Mesenchymal stem cell (in vitro differentiated cells and primary cell): Measurements from ENCODE around the gene ZNF605.
"Not testable (repeated sequence)": the region's sequence is repeated elsewhere in the genome, so short reads cannot be mapped to it uniquely, and the experiment has no call there.

Source experiments
- DNase-seq: peaks from one replicate; pipeline ENCODE4 v3.0.0-alpha.2; 2013
- H2AFZ ChIP-seq: one replicate; pipeline ENCODE4 v1.6.1; 2013; ENCODE audit warnings: low read depth, mild to moderate bottlenecking, control low read depth, inconsistent platforms, low read length, moderate library complexity
- H2AK5ac ChIP-seq: 2 replicates; pipeline ENCODE4 v1.6.1; 2013; ENCODE audit warnings: low read length, moderate library complexity, mild to moderate bottlenecking, inconsistent platforms; ENCODE audit not compliant: severe bottlenecking
- H2BK120ac ChIP-seq: one replicate; pipeline ENCODE4 v1.6.1; 2013; ENCODE audit warnings: low read depth, mild to moderate bottlenecking, inconsistent platforms, low read length, moderate library complexity
- H2BK12ac ChIP-seq, 2 experiments: one replicate each; pipeline ENCODE4 v1.6.1; 2013; ENCODE audit warnings: inconsistent platforms in 2 of 2, low read length in 2 of 2, mild to moderate bottlenecking in 2 of 2, moderate library complexity in 2 of 2, control low read depth in 1 of 2
- H2BK15ac ChIP-seq: one replicate; pipeline ENCODE4 v1.6.1; 2013; ENCODE audit warnings: mild to moderate bottlenecking, low read depth, inconsistent platforms; ENCODE audit not compliant: poor library complexity, severe bottlenecking
- H2BK5ac ChIP-seq: 2 replicates; pipeline ENCODE4 v1.6.1; 2013; ENCODE audit warnings: low read depth, mild to moderate bottlenecking, low read length, control low read depth, inconsistent platforms; ENCODE audit not compliant: poor library complexity, severe bottlenecking
- H3K14ac ChIP-seq, 2 experiments: one replicate each; pipeline ENCODE4 v1.6.1; 2013; ENCODE audit warnings: inconsistent platforms in 2 of 2, low read length in 2 of 2, control low read depth in 1 of 2, mild to moderate bottlenecking in 1 of 2, moderate library complexity in 1 of 2
- H3K18ac ChIP-seq, 2 experiments: one replicate each; pipeline ENCODE4 v1.6.1; 2013; ENCODE audit warnings: inconsistent platforms in 2 of 2, low read length in 2 of 2, control low read depth in 1 of 2, low read depth in 1 of 2, mild to moderate bottlenecking in 1 of 2
- H3K23ac ChIP-seq, 2 experiments: one replicate each; pipeline ENCODE4 v1.6.1; 2013; ENCODE audit warnings: inconsistent platforms in 2 of 2, low read length in 2 of 2, mild to moderate bottlenecking in 2 of 2, moderate library complexity in 2 of 2, control low read depth in 1 of 2
- H3K27ac ChIP-seq: 2 replicates; pipeline ENCODE4 v1.5.1; 2013; ENCODE audit warnings: mild to moderate bottlenecking, moderate library complexity, low read length, control low read depth, inconsistent platforms; ENCODE audit not compliant: poor library complexity, severe bottlenecking
- H3K27me3 ChIP-seq, 2 experiments: 2 replicates each; pipeline versions ENCODE4 v1.6.1 to v1.7.0; 2013; ENCODE audit warnings: low read length in 2 of 2, mild to moderate bottlenecking in 2 of 2, moderate library complexity in 2 of 2, control low read depth in 1 of 2, inconsistent platforms in 1 of 2; ENCODE audit not compliant: control insufficient read depth in 1 of 2, insufficient read depth in 1 of 2
- H3K36me3 ChIP-seq, 2 experiments: 2 replicates each; pipeline versions ENCODE4 v1.6.1 to v1.7.0; 2013; ENCODE audit warnings: low read length in 2 of 2, control low read depth in 1 of 2, inconsistent platforms in 1 of 2, low read depth in 1 of 2, mild to moderate bottlenecking in 1 of 2; ENCODE audit not compliant: insufficient read depth in 2 of 2, control insufficient read depth in 1 of 2
- H3K4ac ChIP-seq, 2 experiments: one replicate each; pipeline ENCODE4 v1.6.1; 2013; ENCODE audit warnings: inconsistent platforms in 2 of 2, low read length in 2 of 2, mild to moderate bottlenecking in 2 of 2, moderate library complexity in 2 of 2, control low read depth in 1 of 2, low read depth in 1 of 2
- H3K4me1 ChIP-seq: 2 replicates; pipeline ENCODE4 v1.6.1; 2013; ENCODE audit warnings: low read depth, low read length, control low read depth; ENCODE audit not compliant: control insufficient read depth, insufficient read depth
- H3K4me2 ChIP-seq: 2 replicates; pipeline ENCODE4 v1.6.1; 2013; ENCODE audit warnings: low read length, mild to moderate bottlenecking, inconsistent platforms; ENCODE audit not compliant: poor library complexity, severe bottlenecking
- H3K4me3 ChIP-seq, 2 experiments: 2 replicates each; pipeline versions ENCODE4 v1.5.1 to v1.7.0; 2013; ENCODE audit warnings: low read length in 2 of 2, mild to moderate bottlenecking in 2 of 2, control low read depth in 1 of 2, low read depth in 1 of 2; ENCODE audit not compliant: insufficient read depth in 1 of 2
- H3K79me1 ChIP-seq: replicated peaks from 2 replicates; pipeline ENCODE4 v1.6.1; 2013; ENCODE audit warnings: mild to moderate bottlenecking, control low read depth, low read length, inconsistent platforms; ENCODE audit not compliant: poor library complexity, severe bottlenecking
- H3K9ac ChIP-seq: 2 replicates; pipeline ENCODE4 v1.7.0; 2013; ENCODE audit warnings: mild to moderate bottlenecking, low read length, moderate library complexity
- H3K9me3 ChIP-seq: 2 replicates; pipeline ENCODE4 v1.7.0; 2013; ENCODE audit warnings: mild to moderate bottlenecking, low read length; ENCODE audit not compliant: control insufficient read depth
- H4K8ac ChIP-seq: one replicate; pipeline ENCODE4 v1.6.1; 2013; ENCODE audit warnings: inconsistent platforms, mild to moderate bottlenecking, low read length, moderate library complexity
- H4K91ac ChIP-seq: one replicate; pipeline ENCODE4 v1.6.1; 2013; ENCODE audit warnings: mild to moderate bottlenecking, low read length, inconsistent platforms
- WGBS: methylation state at CpG from one replicate; pipeline ENCODE4 v1.1.7; 2013; ENCODE audit warnings: mixed read lengths; 5-methylcytosine and 5-hydroxymethylcytosine counted together

ZNF605 gene

GRCh38 chr12:132938807-132939206, 17.3 kb downstream of the ZNF605 start:
- H2AFZ ChIP-seq, H3K27ac ChIP-seq, H4K91ac ChIP-seq, H3K9ac ChIP-seq, H2BK12ac ChIP-seq, H3K4me1 ChIP-seq, H4K8ac ChIP-seq, H3K4me2 ChIP-seq, DNase-seq, H3K4me3 ChIP-seq, H3K14ac ChIP-seq, H3K79me1 ChIP-seq, H3K27me3 ChIP-seq, H3K23ac ChIP-seq, H2BK120ac ChIP-seq, H3K4ac ChIP-seq, H2BK5ac ChIP-seq, H3K18ac ChIP-seq, H2BK15ac ChIP-seq, H2AK5ac ChIP-seq: not testable (repeated sequence)
- Histone ChIP-seq H3K9me3 (peaks cover 78% of the 10 kb centered on the region), H3K36me3 (peaks cover 43 to 59% of the 10 kb centered on the region in 2 experiments)
- WGBS: 100% methylated on average over 13 of the region's 25 CpGs

DNA sequence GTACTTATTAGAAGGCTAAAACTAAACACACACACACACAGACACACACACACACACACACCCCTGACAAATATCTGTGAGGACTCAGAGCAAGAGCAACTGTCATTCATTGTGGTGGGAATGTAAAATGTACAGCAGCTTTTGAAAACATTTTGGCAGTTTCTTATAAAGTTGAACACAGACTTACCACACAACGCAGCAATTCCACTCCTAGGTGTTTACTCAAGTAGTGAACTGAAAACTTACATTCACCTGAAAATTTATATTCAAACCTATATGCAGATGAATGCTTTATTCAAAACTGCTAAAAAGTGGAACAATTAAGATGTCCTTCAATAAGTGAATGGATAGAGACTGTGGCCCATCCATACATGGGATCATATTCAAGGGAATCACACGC, 18.6 kb downstream of the ZNF605 start:
- no peak overlapping the region for H3K14ac ChIP-seq
- H2BK12ac ChIP-seq: no peak overlapping the region
- H3K4me1 ChIP-seq: no peaks in the 10 kb centered on the region
- no peak for DNase-seq
- H3K23ac ChIP-seq: no peak overlapping the region
- H3K27me3 ChIP-seq: no peaks in the 10 kb centered on the region
- no peak overlapping the region for H3K18ac ChIP-seq
- H2BK5ac ChIP-seq: no peak overlapping the region
- peak overlapping the region in 1 of 2 experiments; percentile 40 for H3K4me3 ChIP-seq
- no peak overlapping the region for H2AK5ac ChIP-seq
- WGBS: 100% methylated on average over 1 of the region's 2 CpGs
- peaks cover 78% of the 10 kb centered on the region for H3K9me3 ChIP-seq
- no peak overlapping the region for H3K4me2 ChIP-seq
- H3K79me1 ChIP-seq: no peaks in the 10 kb centered on the region
- H3K9ac ChIP-seq: no peak overlapping the region
- no peak overlapping the region for H3K27ac ChIP-seq
- H2AFZ ChIP-seq: no peak overlapping the region
- H4K91ac ChIP-seq: no peak overlapping the region
- H2BK120ac ChIP-seq: no peak overlapping the region
- no peak overlapping the region for H3K4ac ChIP-seq
- H2BK15ac ChIP-seq: no peak overlapping the region
- H3K36me3 ChIP-seq: peaks cover 33 to 59% of the 10 kb centered on the region in 2 experiments
- H4K8ac ChIP-seq: no peak overlapping the region

DNA sequence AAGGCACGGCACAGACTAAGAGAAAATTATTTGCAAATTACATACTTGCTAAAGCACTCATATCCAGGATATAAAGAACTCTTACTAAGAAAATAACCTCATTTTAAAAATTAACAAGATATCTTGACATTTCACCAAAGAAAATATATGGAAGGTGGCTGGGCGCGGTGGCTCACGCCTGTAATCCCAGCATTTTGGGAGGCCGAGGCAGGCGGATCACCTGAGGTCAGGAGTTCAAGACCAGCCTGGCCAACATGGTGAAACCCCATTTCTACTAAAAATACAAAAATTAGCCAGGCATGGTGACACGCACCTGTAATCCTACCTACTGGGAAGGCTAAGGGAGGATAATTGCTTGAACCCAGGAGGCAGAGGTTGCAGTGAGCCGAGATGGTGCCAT, 19.2 kb downstream of the ZNF605 start:
- H3K18ac ChIP-seq, H2AFZ ChIP-seq, H2BK120ac ChIP-seq, H4K8ac ChIP-seq, H4K91ac ChIP-seq, H3K4me2 ChIP-seq, H2BK5ac ChIP-seq, H3K9ac ChIP-seq, H2BK15ac ChIP-seq, H3K4ac ChIP-seq, H3K23ac ChIP-seq, H3K14ac ChIP-seq, H3K79me1 ChIP-seq, DNase-seq, H2BK12ac ChIP-seq, H2AK5ac ChIP-seq, H3K4me1 ChIP-seq, H3K27me3 ChIP-seq, H3K27ac ChIP-seq: not testable (repeated sequence)
- Histone ChIP-seq H3K36me3 (peaks cover 30 to 59% of the 10 kb centered on the region in 2 experiments), H3K4me3 (peak overlapping the region in 1 of 2 experiments; percentile 35), H3K9me3 (peaks cover 78% of the 10 kb centered on the region)
- 100% methylated on average over 4 of the region's 8 CpGs for WGBS

- no peak overlapping the region for H4K8ac ChIP-seq
- H3K4me1 ChIP-seq: no peaks in the 10 kb centered on the region
- H3K79me1 ChIP-seq: no peaks in the 10 kb centered on the region
- no peak overlapping the region for H2AK5ac ChIP-seq
- no peak overlapping the region for H2BK5ac ChIP-seq
- no peak overlapping the region for H3K4me2 ChIP-seq
- H3K9ac ChIP-seq: no peak overlapping the region
- H3K27me3 ChIP-seq: no peaks in the 10 kb centered on the region
- H2AFZ ChIP-seq: no peak overlapping the region
- H2BK120ac ChIP-seq: no peak overlapping the region
- no peak overlapping the region for H4K91ac ChIP-seq
- H3K4ac ChIP-seq: no peak overlapping the region
- no peak overlapping the region for H3K14ac ChIP-seq
- WGBS: no CpG with 5 or more reads among the region's 2 CpGs
- no peak overlapping the region for H3K23ac ChIP-seq
- no peak overlapping the region for H2BK15ac ChIP-seq
- DNase-seq: no peak
- H3K4me3 ChIP-seq: peak overlapping the region in 1 of 2 experiments; percentile 35
- H3K27ac ChIP-seq: no peak overlapping the region
- peaks cover 78% of the 10 kb centered on the region for H3K9me3 ChIP-seq
- peaks cover 26 to 59% of the 10 kb centered on the region in 2 experiments for H3K36me3 ChIP-seq
- H3K18ac ChIP-seq: no peak overlapping the region
- H2BK12ac ChIP-seq: no peak overlapping the region
Observed at GRCh38 chr12:132936163-132936562, 19.9 kb downstream of the ZNF605 start.
